ENCODE measurements around the gene SLC29A2. TPM values are rescaled to one million over a fixed set of nuclear protein-coding genes. Genes with fewer than 3 reads are reported as not detected.

SLC29A2 gene
- total and polyA plus RNA-seq, 2 donors from 2014 or later, result 10.4 to 17.5 TPM

- no peaks in the 10 kb centered on the region for H3K9me3 ChIP-seq (ENCODE audit: control insufficient read depth in 2 of 3, insufficient read depth in 1 of 3, low read length in 3 of 3)
- H3K27me3 ChIP-seq (ENCODE audit: control insufficient read depth, insufficient read depth, low read length), result no peaks in the 10 kb centered on the region
- DNase-seq, result peak; percentile 77 to 95 (median 86)
- no peak for TF ChIP-seq CTCF (IDR thresholded peaks at IDR 0.05; ENCODE audit: borderline replicate concordance, extremely low read depth, insufficient read depth)
- FAIRE-seq, result no peak
- H3K27ac ChIP-seq (ENCODE audit: low read depth in 2 of 2, low read length in 2 of 2), result peak within 1 kb of the TSS; percentile 71 to 81
- peak within 1 kb of the TSS in 2 of 3 donors; percentile 34 to 45 for H3K9ac ChIP-seq (ENCODE audit: low read length in 3 of 3)
- intact Hi-C loops (cut with DNase I), result no loop called here
- no peaks in the 10 kb centered on the region for H3K36me3 ChIP-seq (ENCODE audit: control insufficient read depth in 2 of 3, insufficient read depth in 3 of 3, low read length in 3 of 3)
- H3K4me3 ChIP-seq (ENCODE audit: low read length in 3 of 3), result peak within 1 kb of the TSS; percentile 41 to 68 (median 53)
- peaks cover 0 to 16% (median 3%) of the 10 kb centered on the region in 3 donors for H3K4me1 ChIP-seq (ENCODE audit: control insufficient read depth in 2 of 3, insufficient read depth in 2 of 3, low read depth in 1 of 3, low read length in 3 of 3)
These were observed 54.7 kb downstream of the SLC29A2 start, which contains the start of gene CD248 for GRCh38 chr11:66316849-66317251. CD248 (minus strand) TSS chr11:66317044; CDS start chr11:66317027, 17 bp downstream.

- no peaks in the 10 kb centered on the region for H3K9me3 ChIP-seq (ENCODE audit: control insufficient read depth in 2 of 3, insufficient read depth in 1 of 3, low read length in 3 of 3)
- no peaks in the 10 kb centered on the region for H3K36me3 ChIP-seq (ENCODE audit: control insufficient read depth in 2 of 3, insufficient read depth in 3 of 3, low read length in 3 of 3)
- FAIRE-seq (no peak), DNase-seq (peak in 1 of 5 donors; percentile 78)
- peak overlapping the region; percentile 20 to 57 for H3K27ac ChIP-seq (ENCODE audit: low read depth in 2 of 2, low read length in 2 of 2)
- intact Hi-C loops (cut with DNase I), result no loop called here
- TF ChIP-seq CTCF (IDR thresholded peaks at IDR 0.05; ENCODE audit: borderline replicate concordance, extremely low read depth, insufficient read depth), result no peak
- H3K4me1 ChIP-seq (ENCODE audit: control insufficient read depth in 2 of 3, insufficient read depth in 2 of 3, low read depth in 1 of 3, low read length in 3 of 3), result peaks cover 0 to 16% (median 3%) of the 10 kb centered on the region in 3 donors
- H3K4me3 ChIP-seq (ENCODE audit: low read length in 3 of 3), result peak overlapping the region; percentile 41 to 68 (median 53)
- peak overlapping the region in 2 of 3 donors; percentile 34 to 45 for H3K9ac ChIP-seq (ENCODE audit: low read length in 3 of 3)
- H3K27me3 ChIP-seq (ENCODE audit: control insufficient read depth, insufficient read depth, low read length), result no peaks in the 10 kb centered on the region
These were observed 55.4 kb downstream of the SLC29A2 start for GRCh38 chr11:66315921-66316811.

GRCh38 chr11:66315498-66315885, 56.1 kb downstream of the SLC29A2 start:
- TF ChIP-seq CTCF (IDR thresholded peaks at IDR 0.05; ENCODE audit: borderline replicate concordance, extremely low read depth, insufficient read depth), result no peak
- Histone ChIP-seq H3K36me3 (ENCODE audit: control insufficient read depth in 2 of 3, insufficient read depth in 3 of 3, low read length in 3 of 3) (no peaks in the 10 kb centered on the region), H3K4me1 (ENCODE audit: control insufficient read depth in 2 of 3, insufficient read depth in 2 of 3, low read depth in 1 of 3, low read length in 3 of 3) (peaks cover 0 to 16% (median 3%) of the 10 kb centered on the region in 3 donors), H3K4me3 (ENCODE audit: low read length in 3 of 3) (peak overlapping the region; percentile 41 to 68 (median 53)), H3K27me3 (ENCODE audit: control insufficient read depth, insufficient read depth, low read length) (no peaks in the 10 kb centered on the region), H3K9me3 (ENCODE audit: control insufficient read depth in 2 of 3, insufficient read depth in 1 of 3, low read length in 3 of 3) (no peaks in the 10 kb centered on the region), H3K9ac (ENCODE audit: low read length in 3 of 3) (peak overlapping the region in 2 of 3 donors; percentile 34 to 45), H3K27ac (ENCODE audit: low read depth in 2 of 2, low read length in 2 of 2) (peak overlapping the region; percentile 20 to 57)
- intact Hi-C loops (cut with DNase I), result no loop called here
- DNase-seq (peak in 1 of 5 donors; percentile 71), FAIRE-seq (no peak)

Data from kidney (tissue), 14 donors.